Astrocyte of the cerebellum (primary cell): ENCODE data around the gene PAPOLA.

Experiments
- DNase-seq: peaks from one replicate; pipeline ENCODE4 v3.0.0-alpha.2; 2011; ENCODE audit warnings: low read depth
- H3K4me3 ChIP-seq: 2 replicates; pipeline ENCODE4 v1.5.1; 2011; ENCODE audit warnings: mild to moderate bottlenecking, low read depth, low read length, moderate library complexity
- in situ Hi-C: cut with HindIII; loops from 2 replicates; pipeline ENCODE4 v1.10.0; 2017; ENCODE audit warnings: low sequenced_read_pairs
- TF ChIP-seq, protein P1 (sequence below): IDR thresholded peaks from 2 replicates; pipeline ENCODE4 v1.5.1; 2012; ENCODE audit warnings: low read length, low read depth, moderate library complexity, mild to moderate bottlenecking; ENCODE audit errors: missing control alignments

Gene PAPOLA

DNA sequence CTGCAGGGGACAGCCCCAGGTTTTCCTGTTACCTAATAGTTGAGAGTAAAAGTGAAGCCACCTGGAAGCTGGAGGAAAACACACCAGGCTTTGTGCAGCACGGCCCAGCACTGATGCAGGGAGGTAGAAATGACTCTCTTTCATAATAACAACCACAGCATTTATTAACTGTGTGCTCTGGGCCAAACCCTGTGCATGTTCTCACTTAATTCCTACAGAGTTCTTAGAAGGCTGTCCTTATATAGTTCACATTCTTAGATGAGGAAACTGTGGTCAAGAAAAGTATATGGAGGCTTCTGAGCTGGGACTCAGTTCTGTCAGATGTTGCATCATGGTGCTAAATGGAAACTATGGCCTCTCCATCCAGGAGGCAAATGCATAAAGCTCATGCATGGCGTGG is 100.0 kb downstream of the PAPOLA start:
- H3K4me3 ChIP-seq = no peak overlapping the region
- no peak for DNase-seq
- in situ Hi-C loops = no loop called here
- TF ChIP-seq, protein P1, sequence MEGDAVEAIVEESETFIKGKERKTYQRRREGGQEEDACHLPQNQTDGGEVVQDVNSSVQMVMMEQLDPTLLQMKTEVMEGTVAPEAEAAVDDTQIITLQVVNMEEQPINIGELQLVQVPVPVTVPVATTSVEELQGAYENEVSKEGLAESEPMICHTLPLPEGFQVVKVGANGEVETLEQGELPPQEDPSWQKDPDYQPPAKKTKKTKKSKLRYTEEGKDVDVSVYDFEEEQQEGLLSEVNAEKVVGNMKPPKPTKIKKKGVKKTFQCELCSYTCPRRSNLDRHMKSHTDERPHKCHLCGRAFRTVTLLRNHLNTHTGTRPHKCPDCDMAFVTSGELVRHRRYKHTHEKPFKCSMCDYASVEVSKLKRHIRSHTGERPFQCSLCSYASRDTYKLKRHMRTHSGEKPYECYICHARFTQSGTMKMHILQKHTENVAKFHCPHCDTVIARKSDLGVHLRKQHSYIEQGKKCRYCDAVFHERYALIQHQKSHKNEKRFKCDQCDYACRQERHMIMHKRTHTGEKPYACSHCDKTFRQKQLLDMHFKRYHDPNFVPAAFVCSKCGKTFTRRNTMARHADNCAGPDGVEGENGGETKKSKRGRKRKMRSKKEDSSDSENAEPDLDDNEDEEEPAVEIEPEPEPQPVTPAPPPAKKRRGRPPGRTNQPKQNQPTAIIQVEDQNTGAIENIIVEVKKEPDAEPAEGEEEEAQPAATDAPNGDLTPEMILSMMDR = no peak

DNA sequence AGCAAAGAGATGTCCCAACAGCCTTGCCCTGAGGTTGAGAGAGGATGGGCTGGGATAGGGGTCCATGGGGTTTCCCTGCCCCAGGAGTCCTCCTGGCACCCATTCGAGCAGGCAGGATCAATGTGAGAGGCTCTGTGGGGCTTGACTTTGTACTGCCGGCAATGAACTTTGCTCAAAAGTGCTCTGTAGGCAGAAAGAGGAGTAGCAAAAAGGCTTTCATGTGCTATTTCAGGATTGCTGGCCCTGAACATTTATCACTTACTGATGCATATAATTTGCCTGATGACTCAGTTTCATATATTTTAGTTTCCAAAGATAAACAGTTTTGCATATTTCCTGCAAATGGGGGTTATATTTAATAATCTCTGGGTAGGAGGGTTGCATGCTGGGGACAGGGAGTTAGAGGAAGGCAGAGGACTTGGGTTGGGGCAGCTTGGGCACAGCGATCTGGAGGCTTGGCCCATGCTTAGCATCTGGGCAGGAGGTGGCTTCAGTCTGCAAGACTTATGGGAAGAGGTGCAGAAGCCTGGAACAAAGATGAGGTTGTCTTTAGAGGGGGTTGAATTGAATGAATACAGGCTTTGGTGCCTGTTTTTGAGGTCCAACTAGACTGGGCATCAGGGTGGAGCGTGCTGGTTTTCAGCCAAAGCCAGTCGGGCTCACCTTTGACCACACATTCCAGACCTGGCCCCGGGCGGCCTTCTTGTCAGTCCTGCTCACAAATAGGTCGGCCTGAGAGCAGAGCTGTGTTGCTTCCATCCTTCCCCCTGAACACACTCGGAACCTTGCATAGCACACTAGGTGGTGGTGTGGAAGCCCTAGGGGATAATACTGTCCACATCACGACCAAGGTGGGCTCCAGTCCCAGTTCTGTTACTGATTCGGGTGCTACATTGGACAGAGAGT is 101.4 kb downstream of the PAPOLA start:
- in situ Hi-C loops = no loop called here
- no peak overlapping the region for H3K4me3 ChIP-seq
- no peak for DNase-seq
- TF ChIP-seq, protein P1 = no peak

DNA sequence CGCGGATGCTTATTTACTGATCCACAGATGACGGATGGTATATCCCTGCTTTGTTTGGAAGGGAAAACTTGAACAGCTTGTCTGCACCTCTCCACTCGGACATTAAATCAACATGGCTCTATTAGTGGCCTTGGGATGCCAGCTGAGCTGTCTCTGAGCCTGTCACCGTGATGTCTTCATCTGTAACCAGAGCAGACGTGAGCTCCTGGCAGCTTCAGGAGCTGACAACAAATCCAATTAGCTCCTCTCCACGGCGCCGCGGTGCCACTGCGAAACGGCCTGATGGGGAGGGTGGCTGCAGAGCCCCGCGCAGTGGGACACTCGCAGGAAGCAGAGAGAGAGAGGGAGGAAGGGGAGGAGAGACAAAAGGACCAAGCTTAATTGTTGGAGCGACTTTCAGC is 112.3 kb downstream of the PAPOLA start:
- DNase-seq = no peak
- no peak overlapping the region for H3K4me3 ChIP-seq
- TF ChIP-seq, protein P1 = no peak
- in situ Hi-C loops = no loop called here

DNA sequence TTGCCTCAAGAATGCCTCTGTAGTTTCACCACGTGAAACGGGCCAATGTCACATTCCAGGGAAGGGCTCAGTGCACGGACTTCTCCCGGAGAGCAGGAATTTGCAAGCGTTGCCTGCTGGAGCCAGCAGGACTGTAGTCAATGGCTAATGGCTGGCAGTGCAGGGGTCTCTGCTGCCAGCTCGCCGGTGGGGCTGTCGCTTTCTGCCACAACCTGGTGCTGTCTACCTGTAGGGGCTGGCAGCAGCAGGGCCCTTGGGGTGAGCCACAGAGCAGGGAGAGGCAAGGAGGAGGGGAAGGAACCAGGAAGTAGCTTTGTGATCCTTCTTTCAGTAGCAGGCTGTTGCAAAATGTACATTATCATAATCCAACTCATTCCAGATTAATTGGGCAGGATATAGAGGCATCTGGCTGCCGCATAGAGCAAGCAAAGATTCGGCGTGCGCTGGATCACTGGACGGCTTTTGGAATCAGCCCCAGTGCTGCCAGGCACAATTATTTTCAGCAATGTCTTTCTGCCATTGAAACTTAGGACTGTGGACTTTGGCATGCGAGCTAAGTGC is 114.1 kb downstream of the PAPOLA start:
- DNase-seq = no peak

More for the DNA sequence above, 114.1 kb downstream of the PAPOLA start:
- in situ Hi-C loops = no loop called here
- H3K4me3 ChIP-seq = no peak overlapping the region
- TF ChIP-seq, protein P1 = no peak
